ENCODE measurements around the gene SCUBE1.
A peak's percentile ranks its signal among the peaks of the same experiment; 100 is the strongest.

The SCUBE1 gene

GRCh38 chr22:43157874-43158546 lies 185.2 kb downstream of the SCUBE1 start:
- no peak for DNase-seq (ENCODE audit: low read depth in 2 of 2)

- no peak for DNase-seq (ENCODE audit: low read depth in 2 of 2)
Observed at GRCh38 chr22:43156413-43156812, 186.8 kb downstream of the SCUBE1 start.

- DNase-seq (ENCODE audit: low read depth in 2 of 2), result no peak
Observed at GRCh38 chr22:43155789-43156188, 187.4 kb downstream of the SCUBE1 start.

- no peak for DNase-seq (ENCODE audit: low read depth in 2 of 2)
Observed at GRCh38 chr22:43154887-43155536, 188.2 kb downstream of the SCUBE1 start.

- no peak for DNase-seq (ENCODE audit: low read depth in 2 of 2)
Observed at GRCh38 chr22:43153899-43154298, 189.3 kb downstream of the SCUBE1 start.

- peak; percentile 17 to 34 for DNase-seq (ENCODE audit: low read depth in 2 of 2)
Observed at GRCh38 chr22:43152357-43153071, 190.7 kb downstream of the SCUBE1 start.

- no peak for DNase-seq (ENCODE audit: low read depth in 2 of 2)
Observed at GRCh38 chr22:43152003-43152356, 191.2 kb downstream of the SCUBE1 start.

GRCh38 chr22:43151251-43152002 lies 191.7 kb downstream of the SCUBE1 start, which contains the start of gene TSPO:
TSS of gene TSPO (plus strand) at chr22:43151559. CDS start at chr22:43159239, 7,680 bp downstream.
- peak in 1 of 2 donors; percentile 29 for DNase-seq (ENCODE audit: low read depth in 2 of 2)

- DNase-seq (ENCODE audit: low read depth in 2 of 2), result no peak
Observed at GRCh38 chr22:43150731-43151206, 192.4 kb downstream of the SCUBE1 start.

GRCh38 chr22:43148581-43148980 lies 194.6 kb downstream of the SCUBE1 start:
- no peak for DNase-seq (ENCODE audit: low read depth in 2 of 2)

- no peak for DNase-seq (ENCODE audit: low read depth in 2 of 2)
Observed at GRCh38 chr22:43147821-43148220, 195.4 kb downstream of the SCUBE1 start.
